Effector CD4-positive, alpha-beta T cell (primary cell): Measurements from ENCODE around the gene ZCCHC13. TPM values are rescaled to one million over a fixed set of nuclear protein-coding genes. Genes with fewer than 3 reads are reported as not detected.
"Not testable (repeated sequence)": the region's sequence is repeated elsewhere in the genome, so short reads cannot be mapped to it uniquely, and the experiment has no call there.

Experiments used
- DNase-seq: peaks from one replicate; pipeline ENCODE4 v3.0.0-alpha.2; 2020
- total RNA-seq: gene quantifications from one replicate; lab custom pipeline; 2026; lab: John Stamatoyannopoulos, UW

Gene ZCCHC13
- not detected for total RNA-seq

DNA sequence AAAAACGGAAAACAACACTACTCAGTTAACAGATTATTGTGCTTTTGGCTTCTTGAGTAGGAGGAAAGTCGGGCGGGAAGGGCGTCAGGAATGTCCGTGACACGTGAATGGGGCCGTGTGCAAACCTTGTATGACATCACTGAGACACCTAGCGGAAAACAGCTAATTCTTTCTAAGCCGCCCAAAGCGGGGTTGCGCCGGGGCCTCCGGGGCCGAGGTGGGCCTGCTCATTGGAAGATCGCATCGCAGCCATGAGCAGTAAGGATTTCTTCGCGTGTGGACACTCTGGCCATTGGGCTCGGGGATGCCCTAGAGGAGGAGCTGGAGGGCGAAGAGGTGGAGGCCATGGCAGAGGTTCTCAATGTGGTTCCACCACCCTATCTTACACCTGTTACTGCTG, at the start of gene ZCCHC13:
Gene ZCCHC13 (plus strand): TSS at position 165 of the 400 bp plus-strand sequence. CDS start 87 bp downstream, at position 252.
- no peak for DNase-seq

DNA sequence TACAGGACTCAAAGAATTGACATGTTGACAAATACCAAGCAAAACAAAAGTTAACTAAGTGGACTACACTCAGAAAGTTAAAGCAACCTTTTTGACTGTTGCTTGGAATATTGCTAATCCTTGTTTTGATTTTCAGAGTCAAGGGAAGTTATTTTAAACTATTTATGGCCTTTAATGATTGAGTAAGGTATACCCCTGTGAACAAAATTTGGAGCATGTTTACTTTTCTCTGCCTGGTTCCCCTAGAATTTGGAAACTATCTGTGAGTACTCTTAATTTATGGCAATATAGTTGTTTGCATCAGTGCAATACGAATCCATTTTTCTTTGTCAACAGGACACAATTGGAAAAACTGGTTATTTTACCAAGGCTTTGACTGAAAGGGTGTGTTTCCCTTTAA, 45.9 kb upstream of the ZCCHC13 start:
- DNase-seq = not testable (repeated sequence)

DNA sequence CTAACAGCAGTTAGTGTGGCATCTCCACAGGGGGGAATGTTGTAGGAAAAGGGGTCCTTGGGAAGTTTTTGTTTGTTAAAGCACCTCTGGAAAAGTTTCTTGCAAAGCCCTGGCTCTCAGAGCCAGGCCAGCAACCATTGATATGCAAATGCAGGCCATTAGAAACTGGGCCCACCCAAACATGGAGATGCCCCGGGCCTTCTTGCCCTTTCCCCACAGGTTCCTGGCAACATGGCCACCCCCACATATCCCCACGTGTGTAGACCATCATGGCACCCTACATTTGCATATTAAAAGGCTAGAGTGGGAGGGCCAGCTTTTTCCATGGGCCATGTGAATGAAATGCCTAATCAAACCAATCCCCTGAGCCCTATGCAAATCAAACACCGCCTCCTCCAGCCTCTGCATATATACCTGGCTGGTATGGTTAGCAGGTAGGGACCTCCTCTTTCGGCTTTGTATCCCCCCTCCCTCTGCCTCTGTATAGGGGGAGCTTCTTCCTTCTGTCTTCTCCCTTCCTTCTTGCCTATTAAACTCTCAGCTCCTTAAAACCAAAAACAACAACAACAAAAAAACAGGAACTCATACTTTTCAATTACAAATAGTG, 44.0 kb upstream of the ZCCHC13 start:
- DNase-seq = no peak

DNA sequence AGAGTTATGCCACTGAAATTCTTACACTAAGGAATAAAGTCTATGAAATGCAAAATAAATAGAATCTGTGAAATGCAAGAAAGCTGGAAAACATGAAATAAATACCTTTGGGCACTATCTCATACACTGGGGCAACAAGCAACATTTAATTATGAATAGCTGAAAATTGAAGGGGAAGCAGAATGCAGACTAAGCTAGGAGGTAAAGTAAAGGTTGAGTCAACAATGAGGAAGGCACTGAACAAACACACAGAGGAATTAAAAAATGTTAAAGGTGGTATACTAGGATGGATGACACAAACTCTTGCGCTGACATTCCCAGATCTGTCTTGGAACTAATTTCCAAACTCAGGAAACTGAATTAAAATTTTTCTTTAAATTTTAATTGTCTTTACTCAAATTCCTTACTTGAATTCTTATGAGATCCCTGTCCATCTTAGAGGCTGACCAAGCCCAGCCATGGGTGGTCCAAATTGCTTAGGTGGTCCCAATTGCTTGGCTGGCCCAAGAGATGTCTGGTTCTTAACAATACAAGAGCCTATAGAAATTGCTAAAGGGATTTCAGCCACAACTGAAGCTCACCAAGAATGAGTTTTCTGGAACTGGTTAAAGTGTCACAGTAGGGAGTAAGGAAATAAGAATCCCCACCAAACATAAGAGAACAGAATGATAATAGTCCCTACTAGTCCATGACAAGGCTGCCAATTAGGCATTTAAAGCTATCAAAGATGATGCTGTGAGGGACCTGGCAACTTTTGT, 41.3 kb upstream of the ZCCHC13 start:
- DNase-seq = no peak

DNA sequence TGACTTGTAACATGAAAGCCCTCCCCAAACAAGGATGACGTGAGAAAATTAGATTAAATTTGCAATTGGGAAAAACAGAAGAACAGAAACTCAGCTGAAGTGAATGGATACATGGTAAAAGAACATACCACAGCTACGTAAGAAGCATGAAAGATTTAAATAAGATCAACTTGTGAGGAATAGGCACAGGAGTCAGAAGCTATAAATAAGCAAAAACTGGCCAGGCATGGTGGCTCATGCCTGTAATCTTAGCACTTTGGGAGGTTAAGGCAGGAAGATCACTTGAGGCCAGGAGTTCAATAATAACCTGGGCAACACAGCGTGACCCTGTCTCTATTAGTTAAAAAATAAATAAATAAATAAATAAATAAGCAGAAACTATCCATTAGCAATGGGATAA, 33.6 kb upstream of the ZCCHC13 start:
- no peak for DNase-seq

DNA sequence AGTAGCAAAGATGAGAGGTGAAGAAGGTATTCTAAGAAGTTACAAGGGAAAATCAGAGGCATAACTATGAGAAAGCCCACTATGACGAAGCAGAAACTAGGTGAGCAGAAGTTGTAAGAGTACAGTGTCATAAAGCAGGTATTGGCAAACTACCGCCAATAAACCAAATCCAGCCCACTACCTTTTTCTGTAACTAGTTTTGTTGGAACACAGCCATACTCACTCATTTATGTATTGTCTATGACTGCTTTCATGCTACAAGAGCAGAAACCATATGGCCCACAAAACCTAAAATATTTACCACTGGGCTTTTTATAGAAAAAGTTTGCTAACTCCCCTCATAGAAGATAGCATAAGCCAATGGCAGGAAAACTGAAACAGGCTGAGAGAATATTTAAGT, 31.8 kb upstream of the ZCCHC13 start:
- no peak for DNase-seq

DNA sequence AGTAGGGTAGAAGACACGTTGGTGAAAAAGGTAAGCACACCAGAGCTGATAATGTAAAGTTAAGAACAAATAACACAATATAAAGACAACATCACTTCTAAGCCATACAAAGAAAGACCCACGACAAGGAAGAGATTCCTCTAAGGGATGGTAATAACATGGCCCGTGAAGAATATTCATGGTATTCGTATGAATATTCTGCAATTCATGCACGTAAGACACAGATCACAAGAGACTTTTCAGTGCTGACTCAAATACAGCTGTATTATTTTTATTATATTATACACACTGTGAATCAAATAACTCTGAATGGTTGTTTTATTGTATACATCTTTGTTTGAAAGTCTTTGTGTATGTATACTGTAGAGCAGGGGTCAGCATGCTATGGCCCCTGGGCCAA, 29.5 kb upstream of the ZCCHC13 start:
- no peak for DNase-seq

DNA sequence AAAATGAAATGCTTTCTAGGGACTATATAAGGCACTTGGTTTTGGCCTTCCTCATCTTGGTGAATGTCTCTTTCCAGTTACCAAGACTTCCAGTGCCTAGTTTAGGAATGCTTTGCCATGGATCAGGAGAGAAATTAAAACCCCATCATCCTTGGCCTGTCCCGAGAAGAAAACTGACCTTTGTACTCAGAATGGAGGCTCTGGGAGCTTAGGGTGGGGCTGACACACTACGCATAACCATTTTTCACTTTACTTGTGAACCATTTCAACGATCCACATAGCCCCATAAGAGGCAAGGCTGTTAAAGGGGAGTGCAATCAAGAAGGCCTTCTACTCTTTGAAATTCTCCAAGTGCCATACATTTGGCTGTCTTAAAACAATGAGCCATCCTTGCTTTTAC, 26.7 kb upstream of the ZCCHC13 start:
- DNase-seq = no peak

DNA sequence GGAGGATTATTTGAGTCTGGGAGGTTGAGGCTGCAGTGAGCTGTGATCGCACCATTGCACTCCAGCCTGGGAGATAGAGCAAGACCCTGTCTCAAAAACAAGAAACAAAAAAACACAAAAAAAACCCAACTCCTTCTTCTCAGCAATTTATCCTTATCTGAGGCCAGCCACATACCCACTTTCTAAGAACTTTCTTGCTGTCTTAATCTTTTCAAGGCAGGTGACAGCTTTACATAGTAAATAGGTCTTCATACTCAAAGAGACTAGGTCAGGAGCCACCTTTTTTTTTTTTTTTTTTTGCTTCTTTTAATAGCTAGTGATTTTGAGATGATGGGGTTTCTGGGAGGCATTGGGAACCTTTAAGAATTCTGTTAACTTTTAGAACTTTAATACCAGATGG, 26.1 kb upstream of the ZCCHC13 start:
- DNase-seq = no peak

DNA sequence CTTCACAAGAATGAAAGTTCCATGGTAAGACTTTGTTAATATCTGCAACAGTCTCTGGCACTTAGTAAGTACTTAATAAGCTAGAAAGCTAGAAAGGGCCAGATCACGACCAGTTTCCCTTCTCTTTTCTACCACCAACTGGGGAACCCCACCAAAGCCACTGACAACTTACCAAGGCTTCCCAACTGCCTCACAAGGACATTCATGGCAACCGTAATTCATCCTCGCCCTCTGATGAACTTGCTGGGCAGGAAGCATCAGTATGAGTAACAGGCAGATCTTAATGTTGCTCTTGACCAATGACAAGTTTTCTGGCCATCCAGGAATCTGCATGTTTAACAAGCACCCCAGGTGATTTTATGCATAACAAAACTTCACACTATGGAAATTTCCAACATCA, 23.2 kb upstream of the ZCCHC13 start:
- DNase-seq = no peak

DNA sequence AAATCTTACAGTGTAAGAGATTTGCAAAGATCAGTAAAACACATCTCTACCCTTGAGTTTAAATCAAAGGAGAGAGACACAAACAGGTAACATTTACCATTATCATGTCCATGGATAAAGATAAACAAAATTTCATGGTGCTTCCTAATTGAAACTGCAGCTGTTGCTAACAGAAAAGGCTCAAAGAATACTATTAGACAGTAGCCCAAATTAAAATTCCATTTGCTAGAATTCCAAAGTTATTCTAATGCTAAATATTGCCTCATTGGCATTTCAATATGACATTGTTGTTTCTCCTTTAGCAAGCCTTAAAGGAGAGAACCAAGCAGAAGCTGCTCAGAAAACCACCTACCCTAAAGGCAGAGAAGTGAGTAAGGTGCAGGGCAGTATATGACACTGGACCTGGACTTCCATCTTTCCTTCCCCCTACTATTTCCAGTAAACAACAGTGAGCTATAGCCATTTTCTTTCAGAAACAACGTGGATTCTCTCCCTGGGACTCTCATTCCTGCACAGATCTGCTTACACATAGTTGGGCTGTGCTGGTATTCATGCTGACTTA, 19.5 kb upstream of the ZCCHC13 start:
- DNase-seq = no peak

DNA sequence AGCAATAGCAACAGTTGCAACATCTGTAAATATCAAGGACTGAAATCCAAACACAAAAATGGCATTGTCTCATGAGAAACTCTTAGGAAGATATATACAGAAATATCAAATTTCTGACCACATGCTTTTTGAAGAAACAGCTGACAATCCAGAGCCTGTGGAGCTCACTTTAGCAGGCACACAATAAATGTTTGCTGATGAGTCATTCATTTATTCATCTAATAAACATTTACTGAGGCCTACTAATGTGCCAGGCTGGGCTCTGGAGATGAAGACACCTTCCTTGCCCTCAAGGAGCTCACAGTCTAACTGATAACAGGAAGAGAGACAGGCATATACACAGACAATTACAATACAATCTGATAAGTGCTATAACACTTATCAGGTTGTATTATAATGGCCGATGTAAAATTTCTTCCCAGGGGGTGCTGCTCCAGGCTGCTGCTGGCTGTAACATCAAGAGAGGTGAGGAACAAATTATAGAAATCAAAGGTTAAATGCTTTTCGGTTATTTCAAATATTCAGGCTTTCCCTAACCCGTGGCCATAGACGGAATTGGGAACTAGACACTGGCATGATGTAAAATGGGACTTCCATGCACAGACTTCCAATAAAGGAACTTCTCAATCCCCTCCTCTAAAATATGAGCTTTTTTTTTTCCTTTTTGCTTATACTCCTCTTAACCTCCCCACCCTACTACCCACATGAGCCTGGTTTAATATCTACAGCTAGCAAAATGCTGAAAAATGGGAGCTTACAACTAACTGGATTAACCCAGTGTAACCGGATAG, 16.8 kb upstream of the ZCCHC13 start:
- DNase-seq = no peak

DNA sequence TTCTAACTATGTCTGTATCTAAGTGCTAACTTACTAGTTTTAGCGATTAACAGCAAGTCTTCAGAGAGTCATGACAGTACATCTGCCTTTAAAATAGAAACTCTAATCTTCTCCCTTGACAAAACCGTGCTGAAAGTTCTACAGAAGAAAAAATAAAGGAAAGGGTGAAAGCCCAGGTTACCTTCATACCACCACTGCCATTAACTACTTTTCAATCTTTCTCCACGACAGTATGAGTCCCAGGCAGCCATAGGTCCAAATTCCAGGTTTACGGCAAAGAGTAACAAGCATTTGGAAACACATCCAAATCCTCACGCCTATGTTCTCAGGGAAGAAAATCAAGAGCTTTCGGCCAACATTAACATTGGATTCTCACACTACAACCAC, 12.4 kb upstream of the ZCCHC13 start:
- DNase-seq = no peak

DNA sequence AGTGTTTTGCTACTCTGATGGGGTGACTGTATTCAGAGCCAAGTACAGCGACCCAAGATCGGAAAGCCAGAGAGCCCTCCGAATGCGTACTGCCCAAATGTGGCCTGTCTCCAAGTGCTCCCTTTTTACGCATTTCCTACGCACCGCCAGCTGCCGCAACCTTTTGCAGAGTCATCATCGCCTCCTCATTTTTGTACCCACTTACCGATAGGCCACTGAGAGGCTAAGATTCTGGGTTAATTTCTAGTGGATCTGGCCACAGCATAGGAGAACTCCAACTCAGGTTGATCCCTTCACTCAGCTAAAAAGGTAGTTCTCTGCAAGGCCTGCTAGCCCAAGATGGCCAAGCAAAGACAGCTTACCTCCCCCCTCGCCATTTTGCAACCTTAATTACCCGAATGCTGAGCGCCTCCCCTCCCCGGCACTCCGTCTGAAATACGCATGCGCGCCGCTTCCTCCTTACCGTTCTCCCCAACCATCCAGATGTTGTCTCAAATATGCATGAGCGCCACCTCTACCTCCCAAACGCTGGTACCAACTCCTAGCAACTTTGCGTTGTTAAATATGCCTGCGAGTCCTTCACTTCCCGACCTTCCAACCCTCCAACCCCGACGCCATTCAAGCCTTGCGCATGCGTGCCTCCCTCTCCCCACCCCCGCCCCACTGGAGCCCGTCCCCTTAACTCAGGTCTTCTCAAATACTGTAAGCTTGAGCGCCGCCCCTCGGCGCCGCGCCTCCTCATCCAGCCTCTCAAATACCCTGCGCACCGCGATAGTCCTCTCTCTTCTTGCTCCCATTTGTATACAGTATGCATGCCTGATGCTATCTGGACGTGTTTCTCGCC, 11.8 kb upstream of the ZCCHC13 start:
- DNase-seq = peak; percentile 75

DNA sequence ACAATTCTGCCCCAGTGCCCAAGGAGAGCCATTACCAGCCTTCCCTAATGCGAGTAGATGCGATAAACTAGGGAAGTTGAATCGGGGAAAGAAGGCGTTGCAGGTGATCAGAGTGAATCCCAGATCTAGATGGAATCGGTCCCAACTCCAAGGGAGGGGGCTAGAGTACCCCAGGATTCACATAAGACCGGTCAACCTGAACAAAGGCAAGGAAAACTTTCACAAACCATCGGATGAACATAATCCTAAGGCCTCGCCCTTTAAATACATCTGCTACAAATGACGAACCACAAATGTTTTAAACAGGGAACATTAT, 11.2 kb upstream of the ZCCHC13 start:
- no peak for DNase-seq

DNA sequence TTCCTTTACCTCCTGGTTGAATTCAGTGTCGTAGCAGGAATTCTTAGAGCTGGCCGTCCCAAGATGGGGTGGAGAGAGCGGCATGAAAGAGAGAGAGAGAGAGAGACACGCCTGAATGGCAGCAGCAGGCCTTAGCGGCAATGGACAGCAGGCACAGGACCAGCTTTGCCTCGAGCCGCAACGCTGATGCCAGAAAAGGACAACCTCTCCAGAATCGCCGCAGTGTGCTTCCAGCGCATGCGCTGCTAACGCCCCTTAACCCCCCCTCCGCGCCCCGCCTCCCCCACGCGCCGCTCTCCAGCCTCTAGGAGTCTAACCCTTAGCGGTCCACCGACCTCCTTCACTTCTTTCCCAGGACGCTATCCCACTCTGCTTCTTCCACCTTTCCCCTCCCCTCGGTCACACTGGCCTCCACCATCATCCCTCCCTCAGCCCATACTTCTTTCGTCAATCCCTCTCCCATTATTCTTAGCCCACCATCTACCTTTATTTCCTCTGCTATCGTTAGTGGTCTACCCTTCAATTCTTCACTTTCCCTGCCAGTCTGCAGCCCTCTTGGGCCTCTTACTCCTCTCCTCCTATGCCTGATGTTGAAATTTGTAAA, 10.5 kb upstream of the ZCCHC13 start:
- DNase-seq = peak; percentile 47

DNA sequence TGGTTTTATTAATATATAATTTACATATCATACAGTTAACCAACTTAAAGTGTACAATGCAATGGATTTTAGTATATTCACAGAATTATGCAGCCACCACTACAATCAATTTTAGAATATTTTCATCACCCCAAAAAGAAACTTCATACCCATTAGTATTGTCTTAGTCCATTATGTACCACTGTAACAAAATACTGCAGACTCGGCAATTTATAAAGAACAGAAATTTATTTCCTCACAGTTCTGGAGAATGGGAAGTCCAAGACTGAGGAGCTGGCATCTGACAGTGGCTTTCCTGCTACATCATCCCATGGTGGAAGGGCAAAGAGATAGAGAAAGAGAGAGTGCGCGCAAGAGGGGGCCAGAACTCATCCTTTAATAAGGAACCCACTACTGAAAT, 8.9 kb upstream of the ZCCHC13 start:
- DNase-seq = no peak

DNA sequence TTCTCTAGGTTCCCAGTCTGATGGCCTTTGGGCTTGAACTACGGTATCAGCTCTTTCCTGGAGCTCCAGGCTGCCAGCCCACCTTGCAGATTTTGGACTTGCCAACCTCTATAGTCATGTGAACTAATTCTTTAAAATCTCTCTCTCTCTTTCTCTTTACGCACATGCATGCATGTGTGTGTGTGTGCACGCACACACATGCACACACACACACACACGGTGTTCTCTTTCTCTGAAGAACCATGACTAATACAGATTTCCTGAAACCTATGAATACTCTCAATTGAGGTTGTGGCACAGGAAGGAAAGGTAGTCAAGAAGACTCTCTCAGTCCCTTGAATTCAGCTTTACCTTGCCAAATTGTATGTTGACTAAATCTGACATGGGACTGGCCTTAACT, 6.2 kb upstream of the ZCCHC13 start:
- DNase-seq = no peak

DNA sequence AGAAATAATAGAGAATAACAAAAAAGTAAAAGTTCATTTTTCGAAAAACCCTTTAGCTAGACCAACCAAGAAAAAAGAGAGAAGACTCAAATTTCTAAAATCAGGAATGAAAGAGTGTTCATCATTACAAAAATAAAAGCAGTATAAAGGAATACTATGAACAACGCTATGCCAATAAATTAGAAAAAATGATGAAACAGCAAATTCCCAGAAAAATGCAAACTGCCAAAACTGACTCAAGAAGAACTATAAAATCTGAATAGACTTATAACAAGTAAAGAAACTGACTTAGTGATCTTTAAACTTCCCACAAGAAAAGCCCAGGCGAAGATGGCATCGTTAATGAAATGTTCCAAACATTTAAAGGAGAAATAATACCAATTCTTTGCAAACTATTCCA, 3.1 kb upstream of the ZCCHC13 start:
- no peak for DNase-seq

DNA sequence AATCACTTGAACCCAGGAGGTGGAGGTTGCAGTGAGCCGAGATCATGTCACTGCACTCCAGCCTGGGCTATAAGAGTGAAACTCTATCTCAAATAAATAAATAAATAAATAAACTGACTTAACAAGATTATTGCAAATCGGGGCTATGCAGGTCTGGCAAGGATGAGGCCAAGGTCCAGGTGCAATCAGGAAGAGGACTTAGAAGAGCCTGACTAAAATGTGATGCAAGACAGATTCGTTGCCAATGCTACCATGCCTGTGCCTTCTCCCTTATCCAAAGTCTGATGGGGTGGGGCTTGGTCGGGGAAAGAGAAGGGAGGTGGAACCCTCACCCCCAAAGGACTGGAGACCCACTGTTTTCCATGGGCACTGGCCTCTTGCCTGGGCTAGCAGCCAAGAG, 14.7 kb downstream of the ZCCHC13 start:
- no peak for DNase-seq

DNA sequence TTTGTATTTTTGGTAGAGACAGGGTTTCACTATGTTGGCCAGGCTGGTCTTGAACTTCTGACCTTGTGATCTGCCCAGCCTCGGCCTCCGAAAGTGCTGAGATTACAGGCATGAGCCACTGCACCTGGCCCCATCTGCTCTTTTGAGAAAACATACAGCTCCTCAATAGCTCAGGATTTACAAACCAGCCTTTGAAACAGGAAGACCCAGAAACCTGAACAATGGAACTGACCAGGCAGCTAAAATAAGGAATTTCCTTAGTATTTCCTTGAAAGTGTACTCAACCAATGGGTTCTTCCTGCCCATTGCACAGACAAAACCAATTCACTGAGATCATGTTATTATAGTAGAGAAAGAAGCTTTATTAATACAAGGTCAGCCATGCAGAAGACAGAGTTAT, 15.3 kb downstream of the ZCCHC13 start:
- DNase-seq = not testable (repeated sequence)

DNA sequence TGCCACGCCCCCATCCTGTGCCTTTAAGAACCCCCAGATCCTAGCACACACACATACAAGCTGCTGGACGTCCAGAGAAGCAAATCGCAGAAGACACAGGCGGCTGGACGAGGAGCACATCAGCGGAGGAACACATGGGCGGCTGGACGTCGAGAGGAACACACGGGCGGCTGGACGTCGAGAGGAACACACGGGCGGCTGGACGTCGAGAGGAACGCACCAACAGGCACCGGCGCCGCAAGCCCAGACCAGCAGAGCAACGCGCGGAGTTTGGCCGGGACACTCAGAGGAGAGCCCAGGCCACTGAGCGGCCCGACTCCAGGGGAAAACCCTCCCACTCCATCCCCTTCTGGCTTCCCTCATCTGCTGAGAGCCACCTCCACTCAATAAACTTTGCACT, 17.2 kb downstream of the ZCCHC13 start:
- DNase-seq = no peak
